Neural progenitor cell (in vitro differentiated cells): Measurements from ENCODE around the gene CFAP74.

Experiments
- EZH2 ChIP-seq: fragments of 200-600 bp; sonication (generic); IDR thresholded peaks from 2 replicates; pipeline ENCODE4 v1.6.1; 2017; ENCODE audit warnings: antibody characterized with exemption, mild to moderate bottlenecking, moderate library complexity
- EZH2phosphoT487 ChIP-seq: fragments of 200-600 bp; sonication (generic); IDR thresholded peaks from 2 replicates; pipeline ENCODE4 v1.6.1; 2017; ENCODE audit warnings: antibody characterized with exemption
- TF ChIP-seq, protein P1 (sequence below): fragments of 200-600 bp; sonication (generic); IDR thresholded peaks from 2 replicates; pipeline ENCODE4 v1.5.1; 2017; ENCODE audit warnings: antibody characterized with exemption, mild to moderate bottlenecking

DNA sequence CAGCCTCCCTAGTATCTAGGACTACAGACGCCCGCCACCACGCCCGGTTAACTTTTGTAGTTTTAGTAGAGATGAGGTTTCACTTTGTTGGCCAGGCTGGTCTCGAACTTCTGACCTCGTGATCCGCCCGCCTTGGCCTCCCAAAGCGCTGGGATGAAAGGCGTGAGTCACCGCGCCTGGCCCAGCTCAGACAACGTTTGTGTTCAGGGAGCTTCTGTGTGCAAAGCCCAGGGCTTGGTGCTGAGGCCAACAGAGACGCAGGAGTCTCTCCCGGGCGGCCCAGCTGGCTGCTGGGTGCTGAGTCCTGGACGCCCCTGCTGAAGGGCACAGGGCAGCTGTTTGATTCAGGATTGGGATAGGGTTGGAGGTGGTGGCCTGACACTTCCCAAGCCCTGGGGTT lies 49.6 kb upstream of the CFAP74 start:
- TF ChIP-seq, protein P1, sequence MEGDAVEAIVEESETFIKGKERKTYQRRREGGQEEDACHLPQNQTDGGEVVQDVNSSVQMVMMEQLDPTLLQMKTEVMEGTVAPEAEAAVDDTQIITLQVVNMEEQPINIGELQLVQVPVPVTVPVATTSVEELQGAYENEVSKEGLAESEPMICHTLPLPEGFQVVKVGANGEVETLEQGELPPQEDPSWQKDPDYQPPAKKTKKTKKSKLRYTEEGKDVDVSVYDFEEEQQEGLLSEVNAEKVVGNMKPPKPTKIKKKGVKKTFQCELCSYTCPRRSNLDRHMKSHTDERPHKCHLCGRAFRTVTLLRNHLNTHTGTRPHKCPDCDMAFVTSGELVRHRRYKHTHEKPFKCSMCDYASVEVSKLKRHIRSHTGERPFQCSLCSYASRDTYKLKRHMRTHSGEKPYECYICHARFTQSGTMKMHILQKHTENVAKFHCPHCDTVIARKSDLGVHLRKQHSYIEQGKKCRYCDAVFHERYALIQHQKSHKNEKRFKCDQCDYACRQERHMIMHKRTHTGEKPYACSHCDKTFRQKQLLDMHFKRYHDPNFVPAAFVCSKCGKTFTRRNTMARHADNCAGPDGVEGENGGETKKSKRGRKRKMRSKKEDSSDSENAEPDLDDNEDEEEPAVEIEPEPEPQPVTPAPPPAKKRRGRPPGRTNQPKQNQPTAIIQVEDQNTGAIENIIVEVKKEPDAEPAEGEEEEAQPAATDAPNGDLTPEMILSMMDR, result no peak
- TF ChIP-seq EZH2, result no peak
- no peak for TF ChIP-seq EZH2phosphoT487
